AG08395 (cell line): ENCODE data around the gene PRTG.
A peak's percentile ranks its signal among the peaks of the same experiment; 100 is the strongest.
"Not testable (repeated sequence)": the region's sequence is repeated elsewhere in the genome, so short reads cannot be mapped to it uniquely, and the experiment has no call there.

Experiments used
- DNase-seq: peaks from one replicate; pipeline ENCODE4 v3.0.0; 2012; ENCODE audit warnings: mixed read lengths, low spot score

PRTG gene

DNA sequence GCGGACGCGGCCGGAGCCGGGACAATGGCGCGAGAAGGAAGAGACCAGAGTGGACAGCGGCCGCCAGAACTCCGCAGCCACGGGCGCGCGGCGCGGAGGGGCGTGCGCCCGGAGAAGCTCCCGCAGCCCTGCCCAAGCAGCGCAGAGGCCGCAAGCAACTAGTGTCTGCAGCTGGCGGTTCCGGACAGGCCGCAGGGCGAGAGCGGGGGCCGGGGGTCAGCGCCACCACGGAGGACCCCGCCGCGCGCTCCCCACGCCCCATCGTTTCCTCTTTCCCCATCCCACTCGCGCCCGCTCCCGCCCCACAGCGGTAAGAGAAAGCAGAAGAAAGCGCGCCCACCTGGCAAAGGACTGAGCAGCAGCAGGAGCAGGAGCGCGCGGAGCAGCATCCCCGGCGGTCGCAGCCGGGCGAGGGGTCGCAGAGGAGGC is 440 bp downstream of the PRTG start:
- DNase-seq: peak; percentile 16

DNA sequence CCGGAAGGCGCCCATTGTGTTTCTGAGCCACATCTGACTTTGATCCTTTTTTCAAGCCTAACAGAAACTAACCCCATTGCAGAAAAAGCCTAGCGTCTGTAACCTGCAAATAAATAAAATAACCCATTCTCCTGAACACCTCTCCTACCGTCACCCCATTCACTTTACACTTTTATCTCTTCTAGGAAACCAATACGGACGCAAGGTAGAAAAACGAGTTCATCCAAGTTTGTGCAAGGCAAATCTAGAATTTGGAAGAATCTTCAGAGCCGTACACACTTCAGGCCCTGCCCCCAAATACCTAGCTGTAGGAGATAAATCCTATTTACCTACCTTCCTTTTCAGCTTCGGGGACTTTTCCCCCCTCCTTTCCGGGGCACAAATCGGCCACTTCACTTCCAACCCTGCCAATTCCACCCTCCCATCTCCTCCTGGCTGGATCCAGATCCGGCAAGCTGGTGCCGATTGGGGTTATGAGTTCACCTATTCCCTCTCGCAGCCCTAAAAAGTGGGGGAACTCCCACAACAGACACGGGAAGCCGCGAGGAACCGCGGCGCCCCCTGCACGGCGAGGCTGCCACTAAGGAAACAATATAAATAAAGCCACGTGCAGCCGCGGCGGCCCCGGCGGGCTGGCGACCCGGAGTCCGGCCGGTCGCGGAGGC is 987 bp downstream of the PRTG start:
- no peak for DNase-seq

DNA sequence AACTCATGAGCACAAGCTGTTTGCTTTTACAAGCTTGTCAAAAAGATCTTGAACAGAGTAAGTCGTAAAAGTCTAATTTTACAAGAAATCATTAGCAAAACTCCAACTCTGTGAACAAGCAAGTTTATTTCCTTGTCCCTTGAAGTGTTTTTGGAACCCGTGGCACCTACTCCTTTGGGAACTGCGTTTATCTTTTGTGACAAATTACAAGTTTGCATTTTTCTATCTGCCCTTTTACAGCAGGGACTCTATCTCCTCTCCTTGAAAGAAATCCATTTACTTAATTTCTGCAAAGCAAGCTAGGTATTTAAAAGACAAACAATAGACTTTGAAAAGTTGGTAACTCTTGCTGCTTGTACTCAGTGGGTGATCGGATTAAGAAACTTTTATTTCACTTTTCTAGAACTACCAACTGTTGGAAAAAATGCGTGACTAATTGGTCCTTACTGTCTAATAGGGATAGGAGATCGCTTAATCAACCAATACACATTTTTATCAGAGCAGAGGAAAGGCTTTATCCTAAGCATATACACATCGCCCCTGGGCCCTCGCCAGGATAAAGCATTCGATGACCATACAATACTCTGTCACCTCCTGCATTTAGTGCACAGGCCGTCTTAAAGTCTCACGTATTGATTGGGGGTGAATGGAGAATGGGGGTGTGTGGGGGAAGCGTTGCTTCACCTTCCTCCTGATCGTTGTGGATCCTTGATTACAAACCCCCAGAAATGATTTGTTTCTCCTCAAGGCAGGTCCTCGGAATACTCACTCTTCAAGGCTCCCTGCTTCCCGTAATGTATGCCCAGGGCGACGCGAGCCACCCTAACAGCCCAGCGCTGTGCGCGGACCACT is 1.7 kb downstream of the PRTG start:
- DNase-seq: no peak

DNA sequence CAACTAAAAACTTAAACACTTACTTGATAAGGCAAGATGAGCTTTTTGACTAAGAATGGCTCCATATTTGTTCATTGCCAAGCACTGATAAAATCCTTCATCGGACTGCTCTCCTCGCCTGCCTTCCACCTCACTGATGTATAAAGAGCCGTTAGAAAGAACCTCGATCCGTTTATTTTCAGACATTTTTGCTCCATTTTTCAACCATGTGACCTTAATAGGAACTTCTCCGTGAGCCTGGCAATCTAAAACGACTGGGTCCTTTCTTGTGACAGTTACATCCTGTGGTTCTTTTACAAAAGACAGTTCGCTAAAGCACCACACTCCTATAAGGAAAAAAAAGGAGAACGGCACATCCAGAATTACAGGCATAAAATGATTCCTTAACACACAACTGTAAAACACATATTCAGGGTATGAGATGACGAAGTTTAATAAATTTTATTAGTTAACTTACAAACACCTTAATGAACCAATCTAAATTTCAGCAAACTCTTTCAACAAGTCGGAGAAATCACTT is 2.5 kb downstream of the PRTG start:
- no peak for DNase-seq

DNA sequence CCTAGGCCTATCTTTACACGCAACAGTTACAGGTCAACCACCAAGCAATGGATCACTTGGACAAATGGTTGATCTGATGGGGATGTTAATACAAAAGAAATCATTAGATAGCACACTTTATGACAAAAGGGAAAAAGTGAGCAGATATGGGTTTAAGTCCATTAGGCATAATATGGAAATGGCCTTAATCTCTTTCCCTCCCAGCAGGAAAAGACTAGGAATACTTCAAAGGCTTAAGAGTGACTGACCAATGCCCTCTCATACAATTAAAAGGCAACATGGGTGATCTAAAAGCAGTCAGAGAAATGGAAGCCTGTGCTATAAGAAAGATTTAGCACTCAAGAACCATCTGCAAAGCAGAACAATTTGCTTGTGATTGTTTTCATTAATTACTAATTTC is 3.3 kb downstream of the PRTG start:
- no peak for DNase-seq

DNA sequence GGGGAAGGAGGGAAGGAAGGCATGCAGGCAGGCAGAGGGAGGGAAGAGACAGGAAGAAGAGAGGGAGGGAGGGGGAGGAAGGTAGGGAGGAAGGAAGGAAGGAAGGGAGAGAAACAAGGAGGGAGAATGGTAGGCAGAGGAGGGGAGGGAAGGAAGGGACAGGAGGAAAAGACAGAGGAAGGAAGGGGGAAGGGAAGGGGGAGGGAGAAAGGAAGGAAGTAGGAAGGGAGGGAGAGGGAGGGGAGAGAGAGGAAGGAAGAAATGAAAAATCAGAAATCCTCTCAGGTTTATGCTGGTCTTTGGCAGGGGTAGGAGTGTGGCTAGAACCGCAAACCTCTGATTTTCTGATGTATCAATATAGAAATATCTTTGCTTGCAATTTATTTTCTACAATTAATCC is 4.2 kb downstream of the PRTG start:
- no peak for DNase-seq

DNA sequence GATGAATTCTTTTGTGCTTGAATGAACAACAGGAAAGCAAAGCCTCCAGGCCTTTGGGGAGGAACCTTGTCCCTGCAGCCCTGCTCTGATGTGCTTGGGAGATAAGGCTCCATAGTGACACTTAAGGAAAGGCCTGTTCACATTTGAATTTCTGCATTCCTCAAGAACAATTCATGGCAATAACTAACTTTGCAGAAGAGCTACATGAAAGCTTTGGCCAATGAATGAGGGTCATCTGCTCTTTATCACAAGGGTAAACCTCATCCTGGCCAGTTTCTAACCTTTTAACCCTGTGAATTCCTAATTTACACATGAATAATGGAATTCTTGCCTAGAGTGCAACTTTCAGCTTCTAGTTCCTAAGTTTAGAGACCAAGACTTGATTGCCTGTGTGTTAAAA is 5.6 kb downstream of the PRTG start:
- no peak for DNase-seq

DNA sequence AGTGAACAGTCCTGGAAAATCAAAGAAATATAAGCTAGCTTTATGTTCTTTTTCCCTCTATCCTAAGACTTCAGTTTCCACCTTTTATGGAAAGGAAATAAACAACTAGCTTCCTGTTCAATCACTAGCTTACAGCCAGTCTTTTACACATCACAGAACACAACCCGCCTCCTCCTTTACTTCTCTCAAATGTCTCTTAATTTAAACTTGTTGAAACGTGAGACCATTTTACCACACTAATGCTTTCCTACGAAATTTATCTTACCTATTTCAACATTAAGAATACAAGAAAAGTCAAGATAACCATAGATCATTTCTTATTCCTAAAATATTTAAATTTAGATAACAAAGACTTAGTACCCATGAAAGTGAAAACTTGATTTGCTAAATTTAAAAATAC is 6.2 kb downstream of the PRTG start:
- no peak for DNase-seq

DNA sequence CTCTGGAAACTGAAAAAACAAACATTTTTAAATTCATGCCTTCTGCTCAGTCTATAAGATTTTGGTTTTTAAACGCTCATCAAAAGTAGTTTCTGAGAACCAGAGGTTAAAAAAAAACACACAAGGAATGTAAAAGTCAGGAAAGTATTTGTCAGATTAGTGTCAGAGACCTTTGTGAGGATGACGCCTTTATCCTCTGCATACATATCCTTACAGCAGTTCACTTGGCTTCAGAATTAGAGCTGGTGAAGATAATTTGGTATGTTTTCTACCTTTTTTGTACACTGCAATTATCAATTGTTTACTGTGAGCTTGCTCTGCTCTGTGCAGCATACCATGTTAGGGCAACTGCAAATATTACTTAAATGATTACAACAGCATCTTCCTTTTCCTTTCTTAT is 8.3 kb downstream of the PRTG start:
- no peak for DNase-seq

DNA sequence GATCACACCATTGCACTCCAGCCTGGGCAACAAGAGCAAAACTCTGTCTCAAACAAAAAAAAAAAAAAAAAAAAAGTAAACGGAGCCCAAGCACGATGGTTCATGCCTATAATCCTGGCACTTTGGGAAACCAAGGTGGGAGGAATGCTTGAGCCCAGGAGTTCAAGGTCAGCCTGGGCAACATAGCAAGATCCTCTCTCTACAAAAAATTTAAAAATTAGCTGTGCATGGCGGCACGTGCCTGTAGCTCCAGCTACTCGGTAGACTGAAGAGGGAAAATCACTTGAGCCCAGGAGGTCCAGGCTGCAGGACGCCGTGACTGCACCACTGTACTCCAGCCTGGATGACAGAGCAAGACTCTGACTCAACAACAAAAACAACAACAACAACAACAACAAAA is 9.5 kb downstream of the PRTG start:
- not testable (repeated sequence) for DNase-seq

DNA sequence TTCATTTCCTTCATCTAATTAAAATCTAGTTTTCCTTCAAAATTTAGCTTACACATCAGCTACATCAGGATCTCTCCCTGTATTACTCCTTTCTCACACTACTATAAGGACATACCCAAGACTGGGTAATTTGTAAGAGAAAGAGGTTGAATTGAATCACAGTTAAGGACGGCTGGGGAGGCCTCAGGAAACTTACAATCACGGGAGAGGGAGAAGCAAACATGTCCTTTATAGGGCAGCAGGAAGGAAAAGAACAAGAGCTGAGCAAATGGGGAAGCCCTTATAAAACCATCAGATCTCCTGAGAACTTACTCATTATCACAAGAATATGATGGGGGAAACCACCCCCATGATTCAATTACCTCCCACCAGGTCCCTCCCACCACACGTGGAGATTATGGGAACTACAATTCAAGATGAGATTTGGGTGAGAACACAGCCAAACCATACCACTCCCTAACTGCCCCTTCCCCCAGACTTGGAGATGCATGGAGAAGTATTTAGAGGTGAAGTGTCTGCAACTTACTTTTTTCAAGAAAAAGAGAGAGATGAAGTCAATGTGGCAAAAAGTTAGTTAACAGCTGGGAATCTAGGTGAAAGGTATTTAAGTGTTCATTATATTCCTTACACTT is 21.3 kb downstream of the PRTG start:
- no peak for DNase-seq

DNA sequence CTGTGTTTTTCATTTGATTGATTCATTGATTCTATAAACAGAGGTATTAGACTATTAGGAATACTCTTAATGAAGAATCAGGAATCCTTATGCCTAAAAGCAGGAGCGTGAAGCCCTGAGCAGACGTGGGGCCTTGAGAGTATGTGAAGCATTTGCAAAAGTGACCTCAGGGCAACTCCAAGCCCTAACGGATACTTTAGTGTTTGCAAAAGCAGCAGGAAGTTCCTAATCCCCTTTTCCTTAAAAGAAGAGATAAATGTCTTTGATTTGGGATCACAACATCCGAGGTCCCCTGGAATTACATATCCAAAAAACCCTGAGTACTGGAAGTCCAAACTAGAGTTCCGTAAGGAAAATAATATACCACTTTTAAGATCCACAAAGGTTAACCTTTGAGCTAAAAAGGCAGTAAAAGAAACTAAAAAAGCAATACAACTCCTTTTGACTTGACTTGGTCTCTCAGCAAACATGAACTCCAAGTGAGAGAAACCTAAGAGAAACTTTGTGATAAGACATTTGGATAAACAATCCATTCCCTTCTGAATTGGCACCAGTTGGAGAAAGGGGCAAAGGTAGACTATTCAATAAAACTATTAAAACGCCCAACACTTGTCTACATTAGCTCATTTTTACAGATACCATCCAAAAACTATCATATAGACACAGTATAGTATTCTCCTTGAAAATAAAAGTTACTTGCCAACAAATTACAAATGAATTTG is 27.4 kb downstream of the PRTG start:
- DNase-seq: no peak

DNA sequence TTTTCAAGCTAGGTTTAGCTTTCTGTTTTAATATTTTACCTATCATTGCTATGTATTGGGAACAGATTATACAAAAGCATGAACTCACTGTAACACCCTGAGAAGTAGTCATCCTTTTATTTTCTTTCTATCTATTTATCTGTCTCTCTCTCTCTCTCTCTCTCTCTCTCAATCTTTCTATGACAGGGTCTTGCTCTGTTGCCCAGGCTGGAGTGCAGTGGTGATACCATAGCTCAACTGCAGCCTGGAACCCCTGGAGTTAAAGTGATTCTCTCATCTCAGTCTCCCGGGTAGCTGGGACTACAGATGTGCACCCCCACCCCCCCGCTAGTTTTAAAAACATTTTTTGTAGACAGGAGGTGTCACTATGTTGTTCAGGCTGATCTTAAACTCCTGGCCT is 28.9 kb downstream of the PRTG start:
- DNase-seq: no peak

DNA sequence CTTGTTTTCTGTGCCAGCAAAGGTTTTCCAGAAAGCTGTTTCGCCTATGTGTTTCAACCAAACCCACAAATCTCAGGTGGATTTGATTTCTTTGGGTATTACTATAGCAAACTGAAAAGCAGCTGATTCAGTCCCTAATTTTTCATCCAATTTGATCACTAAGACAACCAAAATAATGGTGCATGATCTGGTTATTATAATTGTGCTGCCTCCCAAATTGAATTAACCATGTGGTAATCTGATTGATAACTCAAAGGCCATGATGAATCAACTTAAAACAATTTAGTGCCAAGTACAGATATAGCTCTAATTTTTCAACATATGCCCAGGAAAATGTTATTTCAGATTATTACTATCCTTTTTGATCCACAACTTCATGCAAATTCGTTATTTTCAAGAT is 30.6 kb downstream of the PRTG start:
- no peak for DNase-seq

DNA sequence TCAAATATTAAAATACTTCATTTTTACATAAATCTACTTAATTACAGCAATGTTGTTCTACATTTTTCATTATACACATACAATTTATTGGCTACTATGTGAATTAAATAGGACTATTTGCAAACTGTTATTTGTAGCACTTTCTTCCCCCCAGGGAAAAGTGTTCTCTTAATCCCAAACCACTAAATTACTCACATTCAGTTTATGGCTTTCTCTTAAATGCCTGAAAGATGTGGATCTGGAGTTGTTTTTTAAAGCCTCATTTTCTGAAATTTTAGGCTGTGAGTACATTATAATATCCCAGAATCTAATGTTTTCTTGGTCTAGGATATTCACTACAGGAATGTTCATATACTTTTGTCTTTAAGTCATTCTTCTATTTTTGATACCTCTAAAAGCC is 32.7 kb downstream of the PRTG start:
- DNase-seq: no peak

DNA sequence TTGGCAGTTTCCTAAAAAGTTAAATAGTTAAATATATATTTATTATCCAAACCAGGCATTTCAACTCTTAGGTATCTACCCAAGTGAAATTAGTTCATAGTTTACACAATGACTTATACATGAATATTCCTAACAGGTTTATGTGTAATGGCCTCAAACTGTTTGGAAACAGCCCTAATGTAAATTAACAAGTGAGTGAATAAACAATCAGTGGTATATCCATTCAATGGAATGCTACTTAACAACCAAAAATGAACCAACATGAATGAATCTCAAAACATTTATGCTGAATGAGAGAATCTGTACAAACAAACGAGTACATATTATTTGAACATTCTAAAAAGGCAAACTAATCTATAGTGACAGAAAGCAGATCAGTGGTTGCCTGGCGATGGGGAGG is 33.5 kb downstream of the PRTG start:
- no peak for DNase-seq

DNA sequence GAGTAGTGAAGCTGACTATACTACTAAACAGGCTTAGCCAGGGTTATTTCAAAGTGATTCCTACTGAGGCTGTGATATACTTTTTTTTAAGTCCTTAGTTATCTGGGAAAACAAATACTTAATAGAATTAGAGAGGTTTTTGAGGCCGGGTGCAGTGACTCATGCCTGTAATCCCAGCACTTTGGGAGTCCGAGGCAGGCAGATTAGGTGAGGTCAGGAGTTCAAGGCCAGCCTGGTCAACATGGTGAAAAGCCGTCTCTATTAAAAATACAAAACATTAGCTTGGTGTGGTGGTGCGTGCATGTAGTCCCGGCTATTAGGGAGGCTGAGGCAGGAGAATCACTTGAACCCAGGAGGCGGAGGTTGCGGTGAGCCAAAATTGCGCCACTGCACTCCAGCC is 34.2 kb downstream of the PRTG start:
- DNase-seq: no peak

DNA sequence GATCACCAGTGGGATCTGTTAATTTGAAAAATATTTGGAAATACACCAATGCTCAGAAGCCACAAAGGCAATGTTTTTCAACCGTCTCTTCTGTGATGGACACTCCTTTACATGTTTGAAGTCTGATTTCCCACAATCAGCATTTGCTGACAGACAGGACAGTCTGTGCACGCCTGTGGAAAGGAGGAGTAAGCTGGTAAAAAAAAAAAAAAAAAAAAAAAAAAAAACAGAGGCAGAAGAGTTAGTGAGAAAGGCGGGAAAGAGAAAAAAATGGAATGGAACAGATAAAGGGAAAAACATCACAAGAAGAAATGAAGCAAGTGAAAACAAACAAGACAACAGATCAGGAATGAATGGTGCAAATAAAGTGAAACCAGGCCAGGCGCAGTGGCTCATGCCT is 35.0 kb downstream of the PRTG start:
- DNase-seq: no peak

DNA sequence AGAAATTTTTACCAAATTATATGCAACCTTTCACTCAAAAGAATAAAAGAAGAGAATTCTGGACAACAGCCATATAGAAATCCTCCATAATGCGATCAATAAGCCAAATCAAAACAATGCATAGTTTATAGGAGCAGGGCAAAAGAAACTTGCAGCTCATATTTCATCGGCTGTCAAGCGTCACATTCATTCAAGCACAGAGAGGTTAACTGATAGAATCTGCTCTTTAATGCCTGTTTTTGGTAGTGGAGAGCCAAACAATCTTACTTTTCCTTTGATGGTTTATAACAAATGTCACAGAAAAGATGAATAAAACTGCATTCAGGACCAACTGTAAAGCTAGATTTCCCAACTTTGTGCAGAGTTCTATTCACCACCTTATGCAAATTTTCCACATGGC is 35.4 kb downstream of the PRTG start:
- no peak for DNase-seq

DNA sequence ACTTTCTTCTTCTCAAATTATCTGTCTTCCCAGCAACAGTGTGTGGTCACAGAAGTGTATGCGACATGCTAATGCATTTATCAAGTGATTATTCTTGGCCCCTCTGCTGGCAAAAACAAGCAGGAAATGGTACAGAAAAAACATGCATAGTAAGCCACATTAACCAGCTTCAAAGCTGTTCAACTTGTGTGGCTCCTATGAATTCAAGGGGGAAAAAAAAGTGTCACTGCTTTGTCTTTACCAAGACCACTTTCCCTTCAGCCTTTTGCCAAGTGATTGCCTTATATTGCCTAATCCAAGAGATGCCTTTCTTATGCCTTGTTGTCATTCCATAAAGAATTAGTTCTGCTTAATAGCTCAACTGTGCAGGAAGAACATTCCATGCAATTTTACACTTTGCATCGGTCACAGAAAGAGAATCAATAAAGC is 39.1 kb downstream of the PRTG start:
- DNase-seq: peak; percentile 6

DNA sequence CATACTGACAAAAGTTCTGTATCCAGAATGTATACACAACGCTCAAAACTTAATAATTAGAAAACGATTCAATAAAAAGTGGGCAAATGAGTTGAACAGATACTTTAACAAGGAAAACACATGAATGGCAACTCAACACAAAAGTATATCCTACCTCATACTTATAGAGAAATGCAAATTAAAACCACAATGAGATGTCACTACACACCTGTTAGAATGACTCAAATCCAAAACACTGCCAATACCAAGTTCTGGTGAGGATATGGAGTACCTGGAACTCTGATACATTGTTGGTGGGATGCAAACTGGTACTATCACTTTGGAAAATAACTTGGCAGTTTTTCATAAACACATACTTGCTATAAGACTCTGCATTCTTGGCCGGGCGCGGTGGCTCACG is 42.1 kb downstream of the PRTG start:
- DNase-seq: no peak

DNA sequence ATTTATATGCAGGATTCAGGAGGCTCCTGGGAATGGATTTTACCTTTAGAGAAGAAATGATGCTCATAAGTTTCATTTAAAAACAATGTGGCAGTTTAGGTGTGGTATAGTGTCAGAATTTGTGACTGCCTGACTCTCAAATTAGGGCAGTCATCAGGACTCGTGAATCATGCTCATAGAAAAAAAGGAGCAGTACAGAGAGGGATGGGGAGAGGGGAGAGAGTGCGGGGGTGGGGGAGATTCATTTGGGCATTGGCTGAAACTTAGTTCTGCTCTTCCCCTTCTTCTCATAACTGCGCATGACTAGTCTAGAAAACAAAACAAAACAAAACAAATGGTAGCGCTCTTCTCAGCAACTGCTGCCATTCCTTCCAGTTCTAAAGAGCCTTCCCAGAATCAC is 44.3 kb downstream of the PRTG start:
- DNase-seq: no peak
